Measurements from ENCODE around the gene CCDC116.
A peak's percentile ranks its signal among the peaks of the same experiment; 100 is the strongest.

Gene CCDC116

DNA sequence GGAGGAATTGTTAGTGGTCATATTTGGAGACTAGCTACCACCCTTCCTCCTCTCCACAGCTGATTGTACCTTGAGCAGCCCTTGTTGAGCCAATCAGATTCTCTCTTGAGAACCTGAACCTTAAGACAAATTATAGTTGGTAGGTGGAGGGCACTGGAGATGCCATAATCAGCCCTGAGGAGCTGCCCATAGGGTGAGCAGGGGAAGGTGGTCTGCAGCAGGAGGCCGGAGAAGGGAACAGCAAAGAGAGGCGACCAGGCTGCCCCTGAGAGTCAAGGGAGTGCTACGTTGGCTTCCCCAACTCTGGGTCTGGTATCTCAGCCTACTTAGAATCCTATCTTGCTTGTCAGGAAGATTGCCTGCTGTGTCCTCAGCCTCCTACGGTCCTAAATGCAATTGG is 6.8 kb downstream of the CCDC116 start:
- no peak overlapping the region for H2BK5ac ChIP-seq (ENCODE audit: low read length)
- no CpG with 5 or more reads among the region's 4 CpGs for WGBS, 2 donors (ENCODE audit: extremely low coverage in 2 of 2, insufficient read length in 2 of 2, insufficient replicate concordance in 1 of 2)
- no peak overlapping the region for H3K9ac ChIP-seq (ENCODE audit: low read depth, low read length, poor library complexity)
- H3K27ac ChIP-seq (replicated peaks; ENCODE audit: low read length), result no peak overlapping the region
- no peak overlapping the region for H2AK5ac ChIP-seq (ENCODE audit: low read depth, low read length)
- no peak overlapping the region for H4K91ac ChIP-seq (ENCODE audit: low read depth, low read length, poor library complexity)
- H2AFZ ChIP-seq (ENCODE audit: low read length), result no peak overlapping the region
- H3K4me1 ChIP-seq (ENCODE audit: control insufficient read depth in 2 of 2, insufficient read depth in 1 of 2, low read depth in 1 of 2, low read length in 2 of 2), result peaks cover 4 to 7% of the 10 kb centered on the region in 2 donors
- peaks cover 7% of the 10 kb centered on the region for H3K79me1 ChIP-seq (ENCODE audit: low read depth, low read length)
- H2BK15ac ChIP-seq (ENCODE audit: low read length), result no peak overlapping the region
- no peak overlapping the region for H4K8ac ChIP-seq (ENCODE audit: low read depth, low read length)
- H3K18ac ChIP-seq (ENCODE audit: low read length), result no peak overlapping the region
- H2BK120ac ChIP-seq (ENCODE audit: low read depth, low read length), result no peak overlapping the region
- H3K36me3 ChIP-seq (replicated peaks in 1 of 2; ENCODE audit: control insufficient read depth in 2 of 2, insufficient read depth in 2 of 2, low read length in 2 of 2), result peaks cover 8 to 12% of the 10 kb centered on the region in 2 donors
- H2BK12ac ChIP-seq (ENCODE audit: low read length), result no peak overlapping the region
- H3K4me3 ChIP-seq (ENCODE audit: low read length in 2 of 2), result no peak overlapping the region
- H3K4ac ChIP-seq (ENCODE audit: low read length), result no peak overlapping the region
- no peaks in the 10 kb centered on the region for H3K9me3 ChIP-seq (replicated peaks in 1 of 2; ENCODE audit: control insufficient read depth in 2 of 2, insufficient read depth in 1 of 2, low read depth in 1 of 2, low read length in 2 of 2)
- no peak for DNase-seq (ENCODE audit: low spot score)
- H3K23ac ChIP-seq (ENCODE audit: low read depth, low read length, poor library complexity), result no peak overlapping the region
- H3K27me3 ChIP-seq (ENCODE audit: control insufficient read depth in 3 of 3, insufficient read depth in 3 of 3, low read depth in 1 of 3, low read length in 3 of 3), result peaks cover 0 to 2% (median 0%) of the 10 kb centered on the region in 3 experiments
- no peak overlapping the region for H3K4me2 ChIP-seq (ENCODE audit: insufficient read depth, low read length, poor library complexity, severe bottlenecking)
- no peak overlapping the region for H3K14ac ChIP-seq (ENCODE audit: low read length)

DNA sequence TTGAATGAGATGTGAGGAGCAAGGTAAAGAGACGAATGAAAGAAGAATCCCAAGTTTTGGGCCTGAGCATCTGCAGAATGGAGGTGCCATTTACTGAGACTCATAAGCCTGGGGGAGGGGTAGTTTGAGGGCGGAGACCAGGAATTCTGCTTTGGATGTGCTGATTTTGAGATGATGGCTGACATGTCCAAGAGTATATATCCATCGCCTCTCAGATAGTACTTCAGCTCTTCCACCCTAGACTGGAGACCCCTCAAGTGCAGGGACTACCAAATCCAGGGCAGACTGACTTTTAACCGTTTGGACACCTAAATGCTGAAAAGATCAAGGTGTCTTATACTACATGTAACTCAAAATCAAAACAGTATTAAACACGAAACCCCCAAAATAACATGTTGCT is 8.2 kb downstream of the CCDC116 start:
- no peak overlapping the region for H4K91ac ChIP-seq (ENCODE audit: low read depth, low read length, poor library complexity)
- H3K9ac ChIP-seq (ENCODE audit: low read depth, low read length, poor library complexity), result no peak overlapping the region
- H3K4me3 ChIP-seq (ENCODE audit: low read length in 2 of 2), result peak overlapping the region in 1 of 2 donors; percentile 81
- no peak overlapping the region for H3K4me2 ChIP-seq (ENCODE audit: insufficient read depth, low read length, poor library complexity, severe bottlenecking)
- H4K8ac ChIP-seq (ENCODE audit: low read depth, low read length), result no peak overlapping the region
- no peak overlapping the region for H2BK12ac ChIP-seq (ENCODE audit: low read length)
- WGBS, 2 donors (ENCODE audit: extremely low coverage in 2 of 2, insufficient read length in 2 of 2, insufficient replicate concordance in 1 of 2), result no CpG with 5 or more reads among the region's 5 CpGs
- no peak overlapping the region for H3K18ac ChIP-seq (ENCODE audit: low read length)
- no peak overlapping the region for H3K23ac ChIP-seq (ENCODE audit: low read depth, low read length, poor library complexity)
- peaks cover 7% of the 10 kb centered on the region for H3K79me1 ChIP-seq (ENCODE audit: low read depth, low read length)
- no peak overlapping the region for H3K4ac ChIP-seq (ENCODE audit: low read length)
- peaks cover 4 to 7% of the 10 kb centered on the region in 2 donors for H3K4me1 ChIP-seq (ENCODE audit: control insufficient read depth in 2 of 2, insufficient read depth in 1 of 2, low read depth in 1 of 2, low read length in 2 of 2)
- H3K14ac ChIP-seq (ENCODE audit: low read length), result no peak overlapping the region
- no peak overlapping the region for H2BK15ac ChIP-seq (ENCODE audit: low read length)
- H3K27me3 ChIP-seq (ENCODE audit: control insufficient read depth in 3 of 3, insufficient read depth in 3 of 3, low read depth in 1 of 3, low read length in 3 of 3), result no peaks in the 10 kb centered on the region
- H3K9me3 ChIP-seq (replicated peaks in 1 of 2; ENCODE audit: control insufficient read depth in 2 of 2, insufficient read depth in 1 of 2, low read depth in 1 of 2, low read length in 2 of 2), result no peaks in the 10 kb centered on the region
- H2BK5ac ChIP-seq (ENCODE audit: low read length), result no peak overlapping the region
- H2AK5ac ChIP-seq (ENCODE audit: low read depth, low read length), result no peak overlapping the region
- H3K27ac ChIP-seq (replicated peaks; ENCODE audit: low read length), result no peak overlapping the region
- H2AFZ ChIP-seq (ENCODE audit: low read length), result peak overlapping the region; percentile 93
- no peak overlapping the region for H2BK120ac ChIP-seq (ENCODE audit: low read depth, low read length)
- H3K36me3 ChIP-seq (replicated peaks in 1 of 2; ENCODE audit: control insufficient read depth in 2 of 2, insufficient read depth in 2 of 2, low read length in 2 of 2), result peaks cover 11 to 18% of the 10 kb centered on the region in 2 donors
- DNase-seq (ENCODE audit: low spot score), result no peak

DNA sequence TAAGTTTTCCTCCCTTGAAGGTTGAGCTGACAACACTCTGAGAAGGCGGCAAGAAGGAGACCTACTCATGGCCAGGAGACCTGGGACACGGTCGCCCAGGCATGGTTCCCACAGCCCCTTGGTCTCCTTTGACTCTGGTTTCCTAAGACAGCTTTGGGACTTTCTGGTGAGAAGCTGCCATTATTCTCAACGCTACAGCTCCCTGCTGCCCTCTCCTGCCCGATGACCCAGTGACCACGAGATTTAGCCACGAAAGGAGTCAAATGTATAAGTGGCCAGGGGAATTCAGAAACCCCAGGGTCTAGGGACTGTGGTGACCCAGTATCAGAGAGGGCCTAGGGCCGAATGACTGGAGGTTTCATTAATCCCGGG is 8.8 kb downstream of the CCDC116 start:
- H4K91ac ChIP-seq (ENCODE audit: low read depth, low read length, poor library complexity), result no peak overlapping the region
- H3K4me2 ChIP-seq (ENCODE audit: insufficient read depth, low read length, poor library complexity, severe bottlenecking), result peak overlapping the region; percentile 100
- H3K27ac ChIP-seq (replicated peaks; ENCODE audit: low read length), result no peak overlapping the region
- peaks cover 9% of the 10 kb centered on the region for H3K79me1 ChIP-seq (ENCODE audit: low read depth, low read length)
- no peak overlapping the region for H2BK15ac ChIP-seq (ENCODE audit: low read length)
- H3K14ac ChIP-seq (ENCODE audit: low read length), result no peak overlapping the region
- no peak overlapping the region for H2BK12ac ChIP-seq (ENCODE audit: low read length)
- H3K18ac ChIP-seq (ENCODE audit: low read length), result no peak overlapping the region
- H3K23ac ChIP-seq (ENCODE audit: low read depth, low read length, poor library complexity), result peak overlapping the region; percentile 100
- no peaks in the 10 kb centered on the region for H3K27me3 ChIP-seq (ENCODE audit: control insufficient read depth in 3 of 3, insufficient read depth in 3 of 3, low read depth in 1 of 3, low read length in 3 of 3)
- no CpG with 5 or more reads among the region's 9 CpGs for WGBS, 2 donors (ENCODE audit: extremely low coverage in 2 of 2, insufficient read length in 2 of 2, insufficient replicate concordance in 1 of 2)
- H3K4ac ChIP-seq (ENCODE audit: low read length), result no peak overlapping the region
- H3K9me3 ChIP-seq (replicated peaks in 1 of 2; ENCODE audit: control insufficient read depth in 2 of 2, insufficient read depth in 1 of 2, low read depth in 1 of 2, low read length in 2 of 2), result no peaks in the 10 kb centered on the region
- DNase-seq (ENCODE audit: low spot score), result no peak
- H3K36me3 ChIP-seq (replicated peaks in 1 of 2; ENCODE audit: control insufficient read depth in 2 of 2, insufficient read depth in 2 of 2, low read length in 2 of 2), result peaks cover 13 to 23% of the 10 kb centered on the region in 2 donors
- no peak overlapping the region for H2BK120ac ChIP-seq (ENCODE audit: low read depth, low read length)
- no peak overlapping the region for H2BK5ac ChIP-seq (ENCODE audit: low read length)
- H3K4me1 ChIP-seq (ENCODE audit: control insufficient read depth in 2 of 2, insufficient read depth in 1 of 2, low read depth in 1 of 2, low read length in 2 of 2), result peaks cover 4 to 7% of the 10 kb centered on the region in 2 donors
- H4K8ac ChIP-seq (ENCODE audit: low read depth, low read length), result no peak overlapping the region
- H2AK5ac ChIP-seq (ENCODE audit: low read depth, low read length), result no peak overlapping the region
- H3K9ac ChIP-seq (ENCODE audit: low read depth, low read length, poor library complexity), result no peak overlapping the region
- peak overlapping the region; percentile 80 to 81 for H3K4me3 ChIP-seq (ENCODE audit: low read length in 2 of 2)
- H2AFZ ChIP-seq (ENCODE audit: low read length), result peak overlapping the region; percentile 93

DNA sequence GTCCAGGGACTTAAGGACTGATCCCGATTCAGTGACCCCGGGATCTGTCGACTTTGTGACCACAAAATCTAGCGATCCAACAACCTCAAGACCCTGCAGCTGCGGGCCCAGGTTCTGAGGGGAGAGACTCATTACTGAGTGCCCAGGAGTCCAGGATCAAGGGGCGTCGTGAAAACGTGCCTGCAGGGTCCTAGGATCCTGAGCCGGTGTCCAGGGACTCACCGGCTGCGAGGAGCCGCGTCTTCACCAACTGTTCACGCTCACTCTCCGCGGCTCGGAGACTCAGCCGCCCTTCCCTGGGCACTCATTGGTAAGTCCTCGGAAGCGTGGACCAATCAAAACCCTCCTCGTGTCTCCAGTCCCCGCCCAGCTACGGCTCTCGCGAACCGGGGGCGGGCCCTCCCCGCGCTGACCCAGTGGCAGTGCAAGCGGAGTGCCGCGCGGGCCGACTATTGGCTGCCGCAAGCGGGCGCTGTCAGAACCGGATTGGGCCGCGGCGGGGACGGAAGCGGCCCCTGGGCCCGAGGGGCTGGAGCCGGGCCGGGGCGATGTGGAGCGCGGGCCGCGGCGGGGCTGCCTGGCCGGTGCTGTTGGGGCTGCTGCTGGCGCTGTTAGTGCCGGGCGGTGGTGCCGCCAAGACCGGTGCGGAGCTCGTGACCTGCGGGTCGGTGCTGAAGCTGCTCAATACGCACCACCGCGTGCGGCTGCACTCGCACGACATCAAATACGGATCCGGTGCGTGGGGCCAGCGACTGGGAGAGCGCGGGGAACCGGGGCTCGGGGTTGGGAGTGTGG is 9.4 kb downstream of the CCDC116 start, which contains the start of gene SDF2L1:
Gene SDF2L1 (plus strand): TSS at position 514 of the 795 bp plus-strand sequence. CDS start 35 bp downstream, at position 549.
- H3K4ac ChIP-seq (ENCODE audit: low read length), result peak within 1 kb of the TSS; percentile 66
- no peak within 1 kb of the TSS for H4K8ac ChIP-seq (ENCODE audit: low read depth, low read length)
- peak within 1 kb of the TSS; percentile 94 for H2AK5ac ChIP-seq (ENCODE audit: low read depth, low read length)
- H2BK12ac ChIP-seq (ENCODE audit: low read length), result no peak within 1 kb of the TSS
- no peak within 1 kb of the TSS for H4K91ac ChIP-seq (ENCODE audit: low read depth, low read length, poor library complexity)
- peaks cover 9% of the 10 kb centered on the region for H3K79me1 ChIP-seq (ENCODE audit: low read depth, low read length)
- peak within 1 kb of the TSS; percentile 24 for H2BK5ac ChIP-seq (ENCODE audit: low read length)
- H2BK120ac ChIP-seq (ENCODE audit: low read depth, low read length), result peak within 1 kb of the TSS; percentile 81
- peak within 1 kb of the TSS; percentile 98 for H3K9ac ChIP-seq (ENCODE audit: low read depth, low read length, poor library complexity)
- H3K27me3 ChIP-seq (ENCODE audit: control insufficient read depth in 3 of 3, insufficient read depth in 3 of 3, low read depth in 1 of 3, low read length in 3 of 3), result no peaks in the 10 kb centered on the region
- H2AFZ ChIP-seq (ENCODE audit: low read length), result peak within 1 kb of the TSS; percentile 93
- H3K9me3 ChIP-seq (replicated peaks in 1 of 2; ENCODE audit: control insufficient read depth in 2 of 2, insufficient read depth in 1 of 2, low read depth in 1 of 2, low read length in 2 of 2), result no peaks in the 10 kb centered on the region
- peak within 1 kb of the TSS; percentile 56 for H3K14ac ChIP-seq (ENCODE audit: low read length)
- H3K23ac ChIP-seq (ENCODE audit: low read depth, low read length, poor library complexity), result peak within 1 kb of the TSS; percentile 100
- no peak within 1 kb of the TSS for H2BK15ac ChIP-seq (ENCODE audit: low read length)
- DNase-seq (ENCODE audit: low spot score), result peak; percentile 97
- peaks cover 14 to 27% of the 10 kb centered on the region in 2 donors for H3K36me3 ChIP-seq (replicated peaks in 1 of 2; ENCODE audit: control insufficient read depth in 2 of 2, insufficient read depth in 2 of 2, low read length in 2 of 2)
- peak within 1 kb of the TSS; percentile 100 for H3K4me2 ChIP-seq (ENCODE audit: insufficient read depth, low read length, poor library complexity, severe bottlenecking)
- H3K18ac ChIP-seq (ENCODE audit: low read length), result peak within 1 kb of the TSS; percentile 89
- H3K4me1 ChIP-seq (ENCODE audit: control insufficient read depth in 2 of 2, insufficient read depth in 1 of 2, low read depth in 1 of 2, low read length in 2 of 2), result peaks cover 6 to 10% of the 10 kb centered on the region in 2 donors
- peak within 1 kb of the TSS; percentile 81 to 98 for H3K4me3 ChIP-seq (ENCODE audit: low read length in 2 of 2)
- H3K27ac ChIP-seq (replicated peaks; ENCODE audit: low read length), result peak within 1 kb of the TSS; percentile 36
- no CpG with 5 or more reads among the region's 76 CpGs for WGBS, 2 donors (ENCODE audit: extremely low coverage in 2 of 2, insufficient read length in 2 of 2, insufficient replicate concordance in 1 of 2)
